WTC11 (cell line): ENCODE results near the gene CNGA4. TPM values are rescaled to one million over a fixed set of nuclear protein-coding genes. Genes with fewer than 3 reads are reported as not detected.

Experiments used
- ATAC-seq: fragments of 200-7000 bp; cut with Tn5 transposase; 2 replicates; pipeline ENCODE4 v1.10.0; 2021; ENCODE audit warnings: mild to moderate bottlenecking, moderate library complexity
- CTCF ChIA-PET: fragments of 300-600 bp; sonication (Branson Sonifier 250); formaldehyde crosslinking; loops from one replicate; lab custom pipeline; 2021; ENCODE audit warnings: antibody characterized with exemption; lab: Charles Lee
- POLR2A ChIA-PET: fragments of 350-600 bp; sonication (Branson Sonifier 250); formaldehyde crosslinking; loops from one replicate; lab custom pipeline; 2021; ENCODE audit warnings: antibody characterized with exemption; lab: Charles Lee
- DNase-seq: peaks from one replicate; pipeline ENCODE4 v3.0.0; 2021; ENCODE audit warnings: low spot score
- H3K27ac Mint-ChIP-seq: 2 replicates; pipeline ENCODE4 v1.8.0; 2021; ENCODE audit warnings: mixed read lengths
- H3K27me3 Mint-ChIP-seq: 2 replicates; pipeline ENCODE4 v1.8.0; 2021; ENCODE audit warnings: low read depth, mild to moderate bottlenecking, moderate library complexity, mixed read lengths
- H3K36me3 Mint-ChIP-seq: 2 replicates; pipeline ENCODE4 v1.8.0; 2021; ENCODE audit warnings: mixed read lengths
- H3K4me1 Mint-ChIP-seq: 2 replicates; pipeline ENCODE4 v1.8.0; 2022; ENCODE audit warnings: mixed read lengths
- H3K4me3 Mint-ChIP-seq: 2 replicates; pipeline ENCODE4 v1.8.0; 2021; ENCODE audit warnings: mild to moderate bottlenecking, moderate library complexity, mixed read lengths
- H3K9me3 Mint-ChIP-seq: 2 replicates; pipeline ENCODE4 v1.8.0; 2021; ENCODE audit warnings: mixed read lengths
- ATF1 ChIP-seq: sonication (generic); formaldehyde crosslinking; IDR thresholded peaks from 2 replicates; pipeline ENCODE4 v1.8.1; 2023; ENCODE audit warnings: mild to moderate bottlenecking, moderate library complexity, missing genetic modification reagents
- FOXJ3 ChIP-seq: sonication (generic); formaldehyde crosslinking; IDR thresholded peaks from 2 replicates; pipeline ENCODE4 v1.9.0; 2021; ENCODE audit warnings: missing genetic modification reagents, mild to moderate bottlenecking, borderline replicate concordance
- FOXK1 ChIP-seq: sonication (generic); formaldehyde crosslinking; IDR thresholded peaks from 2 replicates; pipeline ENCODE4 v1.8.0; 2022; ENCODE audit warnings: mild to moderate bottlenecking, moderate library complexity, missing genetic modification reagents
- FOXP1 ChIP-seq: sonication (generic); formaldehyde crosslinking; IDR thresholded peaks from 2 replicates; pipeline ENCODE4 v1.8.0; 2022; ENCODE audit warnings: missing genetic modification reagents, mild to moderate bottlenecking, moderate library complexity, borderline replicate concordance
- MXD4 ChIP-seq: fragments of 250-450 bp; sonication (Bioruptor Pico); IDR thresholded peaks from 2 replicates; pipeline ENCODE4 v1.8.0; 2021; ENCODE audit warnings: mild to moderate bottlenecking, moderate library complexity, borderline replicate concordance
- MYBL2 ChIP-seq: sonication (generic); formaldehyde crosslinking; IDR thresholded peaks from 2 replicates; pipeline ENCODE4 v1.8.1; 2023; ENCODE audit warnings: mild to moderate bottlenecking, moderate library complexity, missing genetic modification reagents
- OVOL2 ChIP-seq: fragments of 250-450 bp; sonication (Bioruptor Pico); IDR thresholded peaks from 2 replicates; pipeline ENCODE4 v1.9.0; 2021; ENCODE audit warnings: mild to moderate bottlenecking, borderline replicate concordance
- PRRX2 ChIP-seq: fragments of 250-450 bp; sonication (Bioruptor Pico); IDR thresholded peaks from 2 replicates; pipeline ENCODE4 v1.8.0; 2021; ENCODE audit warnings: mild to moderate bottlenecking
- RORB ChIP-seq: fragments of 250-450 bp; sonication (Bioruptor Pico); IDR thresholded peaks from 2 replicates; pipeline ENCODE4 v1.9.0; 2021; ENCODE audit warnings: mild to moderate bottlenecking
- SMAD4 ChIP-seq: sonication (generic); formaldehyde crosslinking; IDR thresholded peaks from 2 replicates; pipeline ENCODE4 v1.8.0; 2022; ENCODE audit warnings: mild to moderate bottlenecking, missing genetic modification reagents
- SOX15 ChIP-seq: fragments of 250-450 bp; sonication (Bioruptor Pico); IDR thresholded peaks from 2 replicates; pipeline ENCODE4 v1.9.0; 2021; ENCODE audit warnings: mild to moderate bottlenecking
- ZNF121 ChIP-seq: sonication (generic); formaldehyde crosslinking; IDR thresholded peaks from 2 replicates; pipeline ENCODE4 v1.8.0; 2023; ENCODE audit warnings: missing genetic modification reagents
- ZNF396 ChIP-seq: fragments of 250-450 bp; sonication (Bioruptor Pico); IDR thresholded peaks from 2 replicates; pipeline ENCODE4 v1.8.0; 2021; ENCODE audit warnings: mild to moderate bottlenecking, moderate library complexity, borderline replicate concordance
- total RNA-seq: library from RNA; stranded (reverse); gene quantifications from 3 replicates; pipeline ENCODE4 v1.2.3, GENCODE V29; 2021
- TF ChIP-seq, protein P1 (sequence below): sonication (generic); formaldehyde crosslinking; IDR thresholded peaks from 2 replicates; pipeline ENCODE4 v1.8.1; 2022; ENCODE audit warnings: low read depth, missing genetic modification reagents, borderline replicate concordance
- TF ChIP-seq, protein P2 (sequence below): fragments of 250-450 bp; sonication (Bioruptor Pico); IDR thresholded peaks from 2 replicates; pipeline ENCODE4 v1.9.0; 2021; ENCODE audit warnings: mild to moderate bottlenecking
- TF ChIP-seq, protein P3 (sequence below): sonication (generic); formaldehyde crosslinking; IDR thresholded peaks from 2 replicates; pipeline ENCODE4 v1.8.1; 2023; ENCODE audit warnings: mild to moderate bottlenecking, missing genetic modification reagents
- TF ChIP-seq, protein P4 (sequence below): sonication (generic); formaldehyde crosslinking; IDR thresholded peaks from 2 replicates; pipeline ENCODE4 v1.8.1; 2023; ENCODE audit warnings: mild to moderate bottlenecking, missing genetic modification reagents, moderate library complexity
- TF ChIP-seq, protein P5 (sequence below): fragments of 250-450 bp; sonication (Bioruptor Pico); IDR thresholded peaks from 2 replicates; pipeline ENCODE4 v1.9.0; 2021; ENCODE audit warnings: mild to moderate bottlenecking
- TF ChIP-seq, protein P6 (sequence below): sonication (generic); formaldehyde crosslinking; conservative IDR thresholded peaks from 2 replicates; pipeline ENCODE4 v1.8.1; 2023; ENCODE audit warnings: mild to moderate bottlenecking, low read depth, missing genetic modification reagents, moderate library complexity
- TF ChIP-seq, protein P7 (sequence below): sonication (generic); formaldehyde crosslinking; IDR thresholded peaks from 2 replicates; pipeline ENCODE4 v1.8.0; 2023; ENCODE audit warnings: mild to moderate bottlenecking, missing genetic modification reagents
- TF ChIP-seq, protein P8 (sequence below): sonication (generic); formaldehyde crosslinking; IDR thresholded peaks from 2 replicates; pipeline ENCODE4 v1.8.1; 2022; ENCODE audit warnings: mild to moderate bottlenecking, moderate library complexity, missing genetic modification reagents

CNGA4 gene
- total RNA-seq, 1 experiment from 2014 or later: 0.35 TPM

DNA sequence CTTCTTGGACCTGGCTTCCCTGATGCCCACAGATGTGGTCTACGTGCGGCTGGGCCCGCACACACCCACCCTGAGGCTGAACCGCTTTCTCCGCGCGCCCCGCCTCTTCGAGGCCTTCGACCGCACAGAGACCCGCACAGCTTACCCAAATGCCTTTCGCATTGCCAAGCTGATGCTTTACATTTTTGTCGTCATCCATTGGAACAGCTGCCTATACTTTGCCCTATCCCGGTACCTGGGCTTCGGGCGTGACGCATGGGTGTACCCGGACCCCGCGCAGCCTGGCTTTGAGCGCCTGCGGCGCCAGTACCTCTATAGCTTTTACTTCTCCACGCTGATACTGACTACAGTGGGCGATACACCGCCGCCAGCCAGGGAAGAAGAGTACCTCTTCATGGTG, 1.2 kb downstream of the CNGA4 start (continued):
- no peak for TF ChIP-seq SOX15 (CRISPR knock-in tag)
- no peak for TF ChIP-seq RORB (CRISPR knock-in tag)

DNA sequence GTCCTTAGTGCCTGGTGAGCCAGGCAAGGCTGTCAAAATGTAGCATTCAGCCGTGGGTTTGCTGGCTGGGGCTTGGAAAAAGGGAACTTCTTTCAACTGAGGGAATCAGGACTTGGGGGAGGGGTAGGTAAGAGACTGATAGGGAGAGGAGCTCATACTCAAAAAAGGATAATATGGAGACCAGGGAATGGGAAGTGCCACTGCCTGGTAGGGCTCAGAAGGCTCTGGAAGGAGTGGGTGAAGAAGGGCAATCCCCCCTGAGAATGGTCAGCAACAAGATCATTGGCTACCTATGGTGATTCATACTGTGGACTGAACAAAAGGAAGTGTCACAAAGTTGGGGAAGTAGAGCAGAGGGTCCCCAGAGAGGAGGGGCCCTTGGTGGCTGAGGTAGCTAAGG, 1.9 kb downstream of the CNGA4 start:
- Mint-ChIP-seq H3K36me3 (no peaks in the 10 kb centered on the region), H3K27ac (no peak overlapping the region), H3K4me1 (peaks cover 12% of the 10 kb centered on the region), H3K4me3 (no peak overlapping the region), H3K9me3 (no peaks in the 10 kb centered on the region), H3K27me3 (no peaks in the 10 kb centered on the region; the same call in 1 of the 2 replicates)
- no peak for ATAC-seq
- TF ChIP-seq, protein P1, sequence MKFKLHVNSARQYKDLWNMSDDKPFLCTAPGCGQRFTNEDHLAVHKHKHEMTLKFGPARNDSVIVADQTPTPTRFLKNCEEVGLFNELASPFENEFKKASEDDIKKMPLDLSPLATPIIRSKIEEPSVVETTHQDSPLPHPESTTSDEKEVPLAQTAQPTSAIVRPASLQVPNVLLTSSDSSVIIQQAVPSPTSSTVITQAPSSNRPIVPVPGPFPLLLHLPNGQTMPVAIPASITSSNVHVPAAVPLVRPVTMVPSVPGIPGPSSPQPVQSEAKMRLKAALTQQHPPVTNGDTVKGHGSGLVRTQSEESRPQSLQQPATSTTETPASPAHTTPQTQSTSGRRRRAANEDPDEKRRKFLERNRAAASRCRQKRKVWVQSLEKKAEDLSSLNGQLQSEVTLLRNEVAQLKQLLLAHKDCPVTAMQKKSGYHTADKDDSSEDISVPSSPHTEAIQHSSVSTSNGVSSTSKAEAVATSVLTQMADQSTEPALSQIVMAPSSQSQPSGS (CRISPR knock-in tag): no peak
- TF ChIP-seq PRRX2 (CRISPR knock-in tag): no peak
- TF ChIP-seq, protein P2, sequence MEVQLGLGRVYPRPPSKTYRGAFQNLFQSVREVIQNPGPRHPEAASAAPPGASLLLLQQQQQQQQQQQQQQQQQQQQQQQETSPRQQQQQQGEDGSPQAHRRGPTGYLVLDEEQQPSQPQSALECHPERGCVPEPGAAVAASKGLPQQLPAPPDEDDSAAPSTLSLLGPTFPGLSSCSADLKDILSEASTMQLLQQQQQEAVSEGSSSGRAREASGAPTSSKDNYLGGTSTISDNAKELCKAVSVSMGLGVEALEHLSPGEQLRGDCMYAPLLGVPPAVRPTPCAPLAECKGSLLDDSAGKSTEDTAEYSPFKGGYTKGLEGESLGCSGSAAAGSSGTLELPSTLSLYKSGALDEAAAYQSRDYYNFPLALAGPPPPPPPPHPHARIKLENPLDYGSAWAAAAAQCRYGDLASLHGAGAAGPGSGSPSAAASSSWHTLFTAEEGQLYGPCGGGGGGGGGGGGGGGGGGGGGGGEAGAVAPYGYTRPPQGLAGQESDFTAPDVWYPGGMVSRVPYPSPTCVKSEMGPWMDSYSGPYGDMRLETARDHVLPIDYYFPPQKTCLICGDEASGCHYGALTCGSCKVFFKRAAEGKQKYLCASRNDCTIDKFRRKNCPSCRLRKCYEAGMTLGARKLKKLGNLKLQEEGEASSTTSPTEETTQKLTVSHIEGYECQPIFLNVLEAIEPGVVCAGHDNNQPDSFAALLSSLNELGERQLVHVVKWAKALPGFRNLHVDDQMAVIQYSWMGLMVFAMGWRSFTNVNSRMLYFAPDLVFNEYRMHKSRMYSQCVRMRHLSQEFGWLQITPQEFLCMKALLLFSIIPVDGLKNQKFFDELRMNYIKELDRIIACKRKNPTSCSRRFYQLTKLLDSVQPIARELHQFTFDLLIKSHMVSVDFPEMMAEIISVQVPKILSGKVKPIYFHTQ (CRISPR knock-in tag): no peak
- TF ChIP-seq, protein P3, sequence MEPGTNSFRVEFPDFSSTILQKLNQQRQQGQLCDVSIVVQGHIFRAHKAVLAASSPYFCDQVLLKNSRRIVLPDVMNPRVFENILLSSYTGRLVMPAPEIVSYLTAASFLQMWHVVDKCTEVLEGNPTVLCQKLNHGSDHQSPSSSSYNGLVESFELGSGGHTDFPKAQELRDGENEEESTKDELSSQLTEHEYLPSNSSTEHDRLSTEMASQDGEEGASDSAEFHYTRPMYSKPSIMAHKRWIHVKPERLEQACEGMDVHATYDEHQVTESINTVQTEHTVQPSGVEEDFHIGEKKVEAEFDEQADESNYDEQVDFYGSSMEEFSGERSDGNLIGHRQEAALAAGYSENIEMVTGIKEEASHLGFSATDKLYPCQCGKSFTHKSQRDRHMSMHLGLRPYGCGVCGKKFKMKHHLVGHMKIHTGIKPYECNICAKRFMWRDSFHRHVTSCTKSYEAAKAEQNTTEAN (CRISPR knock-in tag): no peak
- TF ChIP-seq, protein P4, sequence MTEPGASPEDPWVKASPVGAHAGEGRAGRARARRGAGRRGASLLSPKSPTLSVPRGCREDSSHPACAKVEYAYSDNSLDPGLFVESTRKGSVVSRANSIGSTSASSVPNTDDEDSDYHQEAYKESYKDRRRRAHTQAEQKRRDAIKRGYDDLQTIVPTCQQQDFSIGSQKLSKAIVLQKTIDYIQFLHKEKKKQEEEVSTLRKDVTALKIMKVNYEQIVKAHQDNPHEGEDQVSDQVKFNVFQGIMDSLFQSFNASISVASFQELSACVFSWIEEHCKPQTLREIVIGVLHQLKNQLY (CRISPR knock-in tag): no peak
- TF ChIP-seq, protein P5, sequence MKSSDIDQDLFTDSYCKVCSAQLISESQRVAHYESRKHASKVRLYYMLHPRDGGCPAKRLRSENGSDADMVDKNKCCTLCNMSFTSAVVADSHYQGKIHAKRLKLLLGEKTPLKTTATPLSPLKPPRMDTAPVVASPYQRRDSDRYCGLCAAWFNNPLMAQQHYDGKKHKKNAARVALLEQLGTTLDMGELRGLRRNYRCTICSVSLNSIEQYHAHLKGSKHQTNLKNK (CRISPR knock-in tag): no peak
- no peak for TF ChIP-seq FOXK1 (CRISPR knock-in tag)
- TF ChIP-seq MYBL2 (CRISPR knock-in tag): no peak
- no peak for TF ChIP-seq ZNF121 (CRISPR knock-in tag)
- TF ChIP-seq SMAD4 (CRISPR knock-in tag): no peak
- TF ChIP-seq MXD4 (CRISPR knock-in tag): no peak
- DNase-seq: no peak
- ChIA-PET POLR2A (no interaction called here), CTCF (interaction anchor here (1.2 to 1.9 kb wide), 2 partner anchors 10 to 123 kb away, joined by 3 to 5 read pairs; no protein-coding TSS in a partner anchor)

DNA sequence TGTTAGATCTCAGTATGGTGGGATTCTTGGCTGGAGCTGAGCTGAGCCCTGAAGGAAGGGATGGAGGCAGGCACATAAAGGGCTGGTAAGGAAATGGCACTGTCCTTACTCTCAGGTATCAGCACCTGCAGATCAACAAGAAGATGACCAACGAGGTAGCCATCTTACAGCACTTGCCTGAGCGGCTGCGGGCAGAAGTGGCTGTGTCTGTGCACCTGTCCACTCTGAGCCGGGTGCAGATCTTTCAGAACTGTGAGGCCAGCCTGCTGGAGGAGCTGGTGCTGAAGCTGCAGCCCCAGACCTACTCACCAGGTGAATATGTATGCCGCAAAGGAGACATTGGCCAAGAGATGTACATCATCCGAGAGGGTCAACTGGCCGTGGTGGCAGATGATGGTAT, 2.4 kb downstream of the CNGA4 start:
- peaks cover 12% of the 10 kb centered on the region for H3K4me1 Mint-ChIP-seq
- CTCF ChIA-PET: interaction anchor here (1.9 to 2.7 kb wide), 2 partner anchors 10 to 122 kb away, joined by 5 to 21 read pairs; no protein-coding TSS in a partner anchor
- H3K4me3 Mint-ChIP-seq: no peak overlapping the region
- H3K36me3 Mint-ChIP-seq: no peaks in the 10 kb centered on the region
- no peak overlapping the region for H3K27ac Mint-ChIP-seq
- POLR2A ChIA-PET: no interaction called here
- DNase-seq (no peak), ATAC-seq (no peak)
- no peaks in the 10 kb centered on the region; the same call in 1 of the 2 replicates for H3K27me3 Mint-ChIP-seq
- no peaks in the 10 kb centered on the region for H3K9me3 Mint-ChIP-seq
- no peak for TF ChIP-seq ATF1
- no peak for TF ChIP-seq FOXP1 (CRISPR knock-in tag)
- no peak for TF ChIP-seq FOXJ3 (CRISPR knock-in tag)
- TF ChIP-seq, protein P6, sequence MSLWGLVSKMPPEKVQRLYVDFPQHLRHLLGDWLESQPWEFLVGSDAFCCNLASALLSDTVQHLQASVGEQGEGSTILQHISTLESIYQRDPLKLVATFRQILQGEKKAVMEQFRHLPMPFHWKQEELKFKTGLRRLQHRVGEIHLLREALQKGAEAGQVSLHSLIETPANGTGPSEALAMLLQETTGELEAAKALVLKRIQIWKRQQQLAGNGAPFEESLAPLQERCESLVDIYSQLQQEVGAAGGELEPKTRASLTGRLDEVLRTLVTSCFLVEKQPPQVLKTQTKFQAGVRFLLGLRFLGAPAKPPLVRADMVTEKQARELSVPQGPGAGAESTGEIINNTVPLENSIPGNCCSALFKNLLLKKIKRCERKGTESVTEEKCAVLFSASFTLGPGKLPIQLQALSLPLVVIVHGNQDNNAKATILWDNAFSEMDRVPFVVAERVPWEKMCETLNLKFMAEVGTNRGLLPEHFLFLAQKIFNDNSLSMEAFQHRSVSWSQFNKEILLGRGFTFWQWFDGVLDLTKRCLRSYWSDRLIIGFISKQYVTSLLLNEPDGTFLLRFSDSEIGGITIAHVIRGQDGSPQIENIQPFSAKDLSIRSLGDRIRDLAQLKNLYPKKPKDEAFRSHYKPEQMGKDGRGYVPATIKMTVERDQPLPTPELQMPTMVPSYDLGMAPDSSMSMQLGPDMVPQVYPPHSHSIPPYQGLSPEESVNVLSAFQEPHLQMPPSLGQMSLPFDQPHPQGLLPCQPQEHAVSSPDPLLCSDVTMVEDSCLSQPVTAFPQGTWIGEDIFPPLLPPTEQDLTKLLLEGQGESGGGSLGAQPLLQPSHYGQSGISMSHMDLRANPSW (CRISPR knock-in tag): no peak
- no peak for TF ChIP-seq OVOL2
- no peak for TF ChIP-seq ZNF396 (CRISPR knock-in tag)
- TF ChIP-seq, protein P7, sequence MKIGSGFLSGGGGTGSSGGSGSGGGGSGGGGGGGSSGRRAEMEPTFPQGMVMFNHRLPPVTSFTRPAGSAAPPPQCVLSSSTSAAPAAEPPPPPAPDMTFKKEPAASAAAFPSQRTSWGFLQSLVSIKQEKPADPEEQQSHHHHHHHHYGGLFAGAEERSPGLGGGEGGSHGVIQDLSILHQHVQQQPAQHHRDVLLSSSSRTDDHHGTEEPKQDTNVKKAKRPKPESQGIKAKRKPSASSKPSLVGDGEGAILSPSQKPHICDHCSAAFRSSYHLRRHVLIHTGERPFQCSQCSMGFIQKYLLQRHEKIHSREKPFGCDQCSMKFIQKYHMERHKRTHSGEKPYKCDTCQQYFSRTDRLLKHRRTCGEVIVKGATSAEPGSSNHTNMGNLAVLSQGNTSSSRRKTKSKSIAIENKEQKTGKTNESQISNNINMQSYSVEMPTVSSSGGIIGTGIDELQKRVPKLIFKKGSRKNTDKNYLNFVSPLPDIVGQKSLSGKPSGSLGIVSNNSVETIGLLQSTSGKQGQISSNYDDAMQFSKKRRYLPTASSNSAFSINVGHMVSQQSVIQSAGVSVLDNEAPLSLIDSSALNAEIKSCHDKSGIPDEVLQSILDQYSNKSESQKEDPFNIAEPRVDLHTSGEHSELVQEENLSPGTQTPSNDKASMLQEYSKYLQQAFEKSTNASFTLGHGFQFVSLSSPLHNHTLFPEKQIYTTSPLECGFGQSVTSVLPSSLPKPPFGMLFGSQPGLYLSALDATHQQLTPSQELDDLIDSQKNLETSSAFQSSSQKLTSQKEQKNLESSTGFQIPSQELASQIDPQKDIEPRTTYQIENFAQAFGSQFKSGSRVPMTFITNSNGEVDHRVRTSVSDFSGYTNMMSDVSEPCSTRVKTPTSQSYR (CRISPR knock-in tag): no peak
- TF ChIP-seq, protein P8, sequence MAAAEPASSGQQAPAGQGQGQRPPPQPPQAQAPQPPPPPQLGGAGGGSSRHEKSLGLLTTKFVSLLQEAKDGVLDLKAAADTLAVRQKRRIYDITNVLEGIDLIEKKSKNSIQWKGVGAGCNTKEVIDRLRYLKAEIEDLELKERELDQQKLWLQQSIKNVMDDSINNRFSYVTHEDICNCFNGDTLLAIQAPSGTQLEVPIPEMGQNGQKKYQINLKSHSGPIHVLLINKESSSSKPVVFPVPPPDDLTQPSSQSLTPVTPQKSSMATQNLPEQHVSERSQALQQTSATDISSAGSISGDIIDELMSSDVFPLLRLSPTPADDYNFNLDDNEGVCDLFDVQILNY (CRISPR knock-in tag): no peak
